ENCODE results near the gene RRH. TPM values are rescaled to one million over a fixed set of nuclear protein-coding genes. Genes with fewer than 3 reads are reported as not detected.

RRH gene
- total and polyA plus RNA-seq, 4 donors, result 0.05 to 0.08 (median 0.05) TPM; not detected in 1

DNA sequence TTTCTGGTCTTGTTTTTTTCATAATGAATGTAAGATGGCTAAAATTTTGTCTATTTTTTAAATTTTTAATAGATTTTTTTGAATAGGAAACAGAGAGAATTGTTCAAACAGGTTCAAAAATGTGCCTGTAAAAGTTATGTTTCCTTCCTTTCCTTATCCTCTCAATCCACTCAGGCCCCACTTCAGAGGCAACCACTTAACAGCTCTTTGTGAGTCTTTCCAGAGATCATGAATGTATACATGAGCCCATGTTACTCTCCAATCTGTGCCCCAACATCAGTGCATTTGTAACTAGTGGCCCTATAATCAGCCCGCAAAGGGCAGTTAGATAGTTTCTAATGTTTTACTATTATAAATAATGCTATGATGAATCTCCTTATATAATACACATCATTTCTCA lies 40.0 kb upstream of the RRH start:
- TF ChIP-seq NR2F2 (IDR thresholded peaks at IDR 0.05) (no peak), TAF1 (conservative IDR thresholded peaks at IDR 0.05) (no peak), FOXA1 (IDR thresholded peaks at IDR 0.05) (no peak)
- 98% methylated on average over 1 of the region's 1 CpG for WGBS
- no peak overlapping the region for H3K27ac ChIP-seq (ENCODE audit: low read depth in 1 of 2, low read length in 2 of 2)

DNA sequence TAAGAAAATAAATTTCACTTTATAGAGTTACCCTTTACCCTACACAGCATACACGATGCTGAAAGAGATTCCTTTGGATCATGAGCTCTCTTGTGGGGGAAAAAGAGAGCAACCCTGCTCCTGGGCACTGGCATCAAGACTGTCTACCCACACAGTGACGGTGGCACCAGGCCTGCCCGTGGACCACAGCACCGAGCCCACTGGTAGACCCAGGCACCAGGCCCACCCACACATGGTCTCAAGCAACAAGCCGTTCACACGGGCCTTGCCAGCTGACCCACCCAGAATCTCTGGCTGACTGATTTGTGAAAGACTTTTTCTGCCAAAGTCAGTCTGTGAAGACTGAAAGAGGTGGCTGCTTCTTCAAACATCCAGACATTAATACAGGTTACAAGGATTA lies 32.7 kb upstream of the RRH start:
- Histone ChIP-seq H3K27me3 (ENCODE audit: control insufficient read depth in 4 of 4, insufficient read depth in 4 of 4, low read length in 3 of 4) (no peaks in the 10 kb centered on the region), H3K36me3 (ENCODE audit: control insufficient read depth in 4 of 4, insufficient read depth in 3 of 4, low read depth in 1 of 4, low read length in 3 of 4) (peaks cover 0 to 22% (median 4%) of the 10 kb centered on the region in 4 donors), H3K4me3 (ENCODE audit: low read depth in 1 of 3, low read length in 3 of 3) (no peak overlapping the region), H3K9me3 (ENCODE audit: control insufficient read depth in 4 of 4, low read length in 3 of 4) (peaks cover 2 to 4% (median 3%) of the 10 kb centered on the region in 4 donors), H3K27ac (ENCODE audit: low read depth in 1 of 2, low read length in 2 of 2) (no peak overlapping the region), H3K9ac (ENCODE audit: low read depth in 1 of 2, low read length in 2 of 2) (no peak overlapping the region), H3K4me1 (ENCODE audit: control insufficient read depth in 4 of 4, insufficient read depth in 4 of 4, low read length in 3 of 4) (peaks cover 0 to 12% (median 4%) of the 10 kb centered on the region in 4 donors)
- no peak for DNase-seq (ENCODE audit: low spot score)
- TF ChIP-seq, protein P1, sequence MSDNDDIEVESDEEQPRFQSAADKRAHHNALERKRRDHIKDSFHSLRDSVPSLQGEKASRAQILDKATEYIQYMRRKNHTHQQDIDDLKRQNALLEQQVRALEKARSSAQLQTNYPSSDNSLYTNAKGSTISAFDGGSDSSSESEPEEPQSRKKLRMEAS (IDR thresholded peaks at IDR 0.05), result no peak
- TF ChIP-seq FOXA2 (IDR thresholded peaks at IDR 0.05) (no peak), YY1 (IDR thresholded peaks at IDR 0.05) (no peak), EGR1 (IDR thresholded peaks at IDR 0.05; ENCODE audit: low read depth in 2 of 2) (no peak), RAD21 (IDR thresholded peaks at IDR 0.05) (no peak), SP1 (IDR thresholded peaks at IDR 0.05) (no peak), HNF4G (IDR thresholded peaks at IDR 0.05) (no peak)
- TF ChIP-seq, protein P2, sequence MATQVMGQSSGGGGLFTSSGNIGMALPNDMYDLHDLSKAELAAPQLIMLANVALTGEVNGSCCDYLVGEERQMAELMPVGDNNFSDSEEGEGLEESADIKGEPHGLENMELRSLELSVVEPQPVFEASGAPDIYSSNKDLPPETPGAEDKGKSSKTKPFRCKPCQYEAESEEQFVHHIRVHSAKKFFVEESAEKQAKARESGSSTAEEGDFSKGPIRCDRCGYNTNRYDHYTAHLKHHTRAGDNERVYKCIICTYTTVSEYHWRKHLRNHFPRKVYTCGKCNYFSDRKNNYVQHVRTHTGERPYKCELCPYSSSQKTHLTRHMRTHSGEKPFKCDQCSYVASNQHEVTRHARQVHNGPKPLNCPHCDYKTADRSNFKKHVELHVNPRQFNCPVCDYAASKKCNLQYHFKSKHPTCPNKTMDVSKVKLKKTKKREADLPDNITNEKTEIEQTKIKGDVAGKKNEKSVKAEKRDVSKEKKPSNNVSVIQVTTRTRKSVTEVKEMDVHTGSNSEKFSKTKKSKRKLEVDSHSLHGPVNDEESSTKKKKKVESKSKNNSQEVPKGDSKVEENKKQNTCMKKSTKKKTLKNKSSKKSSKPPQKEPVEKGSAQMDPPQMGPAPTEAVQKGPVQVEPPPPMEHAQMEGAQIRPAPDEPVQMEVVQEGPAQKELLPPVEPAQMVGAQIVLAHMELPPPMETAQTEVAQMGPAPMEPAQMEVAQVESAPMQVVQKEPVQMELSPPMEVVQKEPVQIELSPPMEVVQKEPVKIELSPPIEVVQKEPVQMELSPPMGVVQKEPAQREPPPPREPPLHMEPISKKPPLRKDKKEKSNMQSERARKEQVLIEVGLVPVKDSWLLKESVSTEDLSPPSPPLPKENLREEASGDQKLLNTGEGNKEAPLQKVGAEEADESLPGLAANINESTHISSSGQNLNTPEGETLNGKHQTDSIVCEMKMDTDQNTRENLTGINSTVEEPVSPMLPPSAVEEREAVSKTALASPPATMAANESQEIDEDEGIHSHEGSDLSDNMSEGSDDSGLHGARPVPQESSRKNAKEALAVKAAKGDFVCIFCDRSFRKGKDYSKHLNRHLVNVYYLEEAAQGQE (IDR thresholded peaks at IDR 0.05), result no peak
- TF ChIP-seq, protein P3, sequence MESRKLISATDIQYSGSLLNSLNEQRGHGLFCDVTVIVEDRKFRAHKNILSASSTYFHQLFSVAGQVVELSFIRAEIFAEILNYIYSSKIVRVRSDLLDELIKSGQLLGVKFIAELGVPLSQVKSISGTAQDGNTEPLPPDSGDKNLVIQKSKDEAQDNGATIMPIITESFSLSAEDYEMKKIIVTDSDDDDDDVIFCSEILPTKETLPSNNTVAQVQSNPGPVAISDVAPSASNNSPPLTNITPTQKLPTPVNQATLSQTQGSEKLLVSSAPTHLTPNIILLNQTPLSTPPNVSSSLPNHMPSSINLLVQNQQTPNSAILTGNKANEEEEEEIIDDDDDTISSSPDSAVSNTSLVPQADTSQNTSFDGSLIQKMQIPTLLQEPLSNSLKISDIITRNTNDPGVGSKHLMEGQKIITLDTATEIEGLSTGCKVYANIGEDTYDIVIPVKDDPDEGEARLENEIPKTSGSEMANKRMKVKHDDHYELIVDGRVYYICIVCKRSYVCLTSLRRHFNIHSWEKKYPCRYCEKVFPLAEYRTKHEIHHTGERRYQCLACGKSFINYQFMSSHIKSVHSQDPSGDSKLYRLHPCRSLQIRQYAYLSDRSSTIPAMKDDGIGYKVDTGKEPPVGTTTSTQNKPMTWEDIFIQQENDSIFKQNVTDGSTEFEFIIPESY (IDR thresholded peaks at IDR 0.05), result no peak
- TF ChIP-seq, protein P4, sequence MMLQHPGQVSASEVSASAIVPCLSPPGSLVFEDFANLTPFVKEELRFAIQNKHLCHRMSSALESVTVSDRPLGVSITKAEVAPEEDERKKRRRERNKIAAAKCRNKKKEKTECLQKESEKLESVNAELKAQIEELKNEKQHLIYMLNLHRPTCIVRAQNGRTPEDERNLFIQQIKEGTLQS (IDR thresholded peaks at IDR 0.05), result no peak
- WGBS, result 95% methylated on average over 6 of the region's 6 CpGs

More for the DNA sequence above, 40.0 kb upstream of the RRH start:
- peaks cover 0 to 7% (median under 1%) of the 10 kb centered on the region in 4 donors for H3K9me3 ChIP-seq (ENCODE audit: control insufficient read depth in 4 of 4, low read length in 3 of 4)
- peaks cover 0 to 8% (median 0%) of the 10 kb centered on the region in 4 donors for H3K36me3 ChIP-seq (ENCODE audit: control insufficient read depth in 4 of 4, insufficient read depth in 3 of 4, low read depth in 1 of 4, low read length in 3 of 4)
- no peak overlapping the region for H3K9ac ChIP-seq (ENCODE audit: low read depth in 1 of 2, low read length in 2 of 2)
- H3K4me3 ChIP-seq (ENCODE audit: low read depth in 1 of 3, low read length in 3 of 3), result no peak overlapping the region
- no peaks in the 10 kb centered on the region for H3K4me1 ChIP-seq (ENCODE audit: control insufficient read depth in 4 of 4, insufficient read depth in 4 of 4, low read length in 3 of 4)
- DNase-seq (ENCODE audit: low spot score), result no peak
- no peaks in the 10 kb centered on the region for H3K27me3 ChIP-seq (ENCODE audit: control insufficient read depth in 4 of 4, insufficient read depth in 4 of 4, low read length in 3 of 4)

DNA sequence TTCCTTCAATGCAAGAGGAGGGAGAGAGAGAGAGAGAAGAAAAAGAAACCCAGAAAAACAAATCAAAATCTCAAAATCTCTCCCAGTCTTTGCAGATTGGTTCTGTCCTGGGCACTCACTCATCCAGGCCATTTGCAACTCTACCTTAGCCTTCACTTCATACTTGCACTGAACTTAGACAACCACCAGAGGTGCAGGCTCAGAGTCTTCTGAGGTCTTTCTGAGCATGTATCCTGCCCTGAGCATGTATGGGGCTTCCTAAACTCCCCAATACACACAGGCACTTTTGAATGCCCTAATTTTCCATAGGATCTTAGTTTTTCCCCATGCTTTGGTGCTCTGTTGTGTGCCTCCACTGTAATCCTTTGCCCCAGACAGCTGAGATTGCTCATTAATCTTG lies 28.9 kb upstream of the RRH start:
- Histone ChIP-seq H3K9me3 (ENCODE audit: control insufficient read depth in 4 of 4, low read length in 3 of 4) (peaks cover 0 to 4% (median 3%) of the 10 kb centered on the region in 4 donors), H3K9ac (ENCODE audit: low read depth in 1 of 2, low read length in 2 of 2) (no peak overlapping the region), H3K36me3 (ENCODE audit: control insufficient read depth in 4 of 4, insufficient read depth in 3 of 4, low read depth in 1 of 4, low read length in 3 of 4) (peaks cover 0 to 15% (median 2%) of the 10 kb centered on the region in 4 donors), H3K27me3 (ENCODE audit: control insufficient read depth in 4 of 4, insufficient read depth in 4 of 4, low read length in 3 of 4) (no peaks in the 10 kb centered on the region), H3K27ac (ENCODE audit: low read depth in 1 of 2, low read length in 2 of 2) (no peak overlapping the region), H3K4me1 (ENCODE audit: control insufficient read depth in 4 of 4, insufficient read depth in 4 of 4, low read length in 3 of 4) (peaks cover 4 to 19% (median 10%) of the 10 kb centered on the region in 4 donors), H3K4me3 (ENCODE audit: low read depth in 1 of 3, low read length in 3 of 3) (peak overlapping the region; percentile 13 to 50 (median 20))
- TF ChIP-seq RAD21 (IDR thresholded peaks at IDR 0.05), result peak in 1 of 2 donors; percentile 4
- TF ChIP-seq, protein P4 (IDR thresholded peaks at IDR 0.05), result no peak
- TF ChIP-seq, protein P3 (IDR thresholded peaks at IDR 0.05), result no peak
- DNase-seq (ENCODE audit: low spot score), result no peak

All from liver (tissue), 9 donors.